22Rv1 (cell line): ENCODE measurements around the gene CPD.
A peak's percentile ranks its signal among the peaks of the same experiment; 100 is the strongest.
"Not testable (repeated sequence)": the region's sequence is repeated elsewhere in the genome, so short reads cannot be mapped to it uniquely, and the experiment has no call there.

Experiments used
- H3K27ac ChIP-seq: fragments of 450-650 bp; 2 replicates; pipeline ENCODE4 v1.5.1; 2017
- CTCF ChIP-seq: fragments of 450-650 bp; IDR thresholded peaks from 2 replicates; pipeline ENCODE4 v1.5.1; 2017; ENCODE audit warnings: mild to moderate bottlenecking
- ZFX ChIP-seq: fragments of 450-650 bp; IDR thresholded peaks from 2 replicates; pipeline ENCODE4 v1.6.1; 2017; ENCODE audit warnings: antibody characterized with exemption, borderline replicate concordance

The CPD gene

GRCh38 chr17:30396129-30396528 is 17.4 kb downstream of the CPD start:
- H3K27ac ChIP-seq, result peak overlapping the region; percentile 23
- TF ChIP-seq ZFX, result no peak
- no peak for TF ChIP-seq CTCF

GRCh38 chr17:30396612-30397011 is 17.9 kb downstream of the CPD start:
- H3K27ac ChIP-seq, result peak overlapping the region; percentile 23
- TF ChIP-seq ZFX (no peak), CTCF (no peak)

GRCh38 chr17:30398328-30399041 is 19.8 kb downstream of the CPD start:
- no peak for TF ChIP-seq ZFX
- TF ChIP-seq CTCF, result no peak
- H3K27ac ChIP-seq, result no peak overlapping the region

- TF ChIP-seq ZFX, result no peak
- no peak for TF ChIP-seq CTCF
- no peak overlapping the region for H3K27ac ChIP-seq
Measured at GRCh38 chr17:30401097-30401496, 22.4 kb downstream of the CPD start.

- no peak overlapping the region for H3K27ac ChIP-seq
- TF ChIP-seq CTCF (no peak), ZFX (no peak)
Measured at GRCh38 chr17:30405161-30405560, 26.4 kb downstream of the CPD start.

GRCh38 chr17:30410627-30411026 is 31.9 kb downstream of the CPD start:
- not testable (repeated sequence) for H3K27ac ChIP-seq

- not testable (repeated sequence) for H3K27ac ChIP-seq
Measured at GRCh38 chr17:30412008-30412496, 33.3 kb downstream of the CPD start.

GRCh38 chr17:30413109-30413508 is 34.4 kb downstream of the CPD start:
- TF ChIP-seq ZFX, result no peak
- no peak overlapping the region for H3K27ac ChIP-seq

GRCh38 chr17:30414486-30414885 is 35.8 kb downstream of the CPD start:
- no peak overlapping the region for H3K27ac ChIP-seq
- TF ChIP-seq ZFX (no peak), CTCF (no peak)
